Astrocyte of the cerebellum (primary cell): Measurements from ENCODE around the gene ESRRA.

ENCODE experiments used
- DNase-seq: peaks from one replicate; pipeline ENCODE4 v3.0.0-alpha.2; 2011; ENCODE audit warnings: low read depth
- H3K4me3 ChIP-seq: 2 replicates; pipeline ENCODE4 v1.5.1; 2011; ENCODE audit warnings: mild to moderate bottlenecking, low read depth, low read length, moderate library complexity
- in situ Hi-C: cut with HindIII; loops from 2 replicates; pipeline ENCODE4 v1.10.0; 2017; ENCODE audit warnings: low sequenced_read_pairs
- TF ChIP-seq, protein P1 (sequence below): IDR thresholded peaks from 2 replicates; pipeline ENCODE4 v1.5.1; 2012; ENCODE audit warnings: low read length, low read depth, moderate library complexity, mild to moderate bottlenecking; ENCODE audit errors: missing control alignments

The ESRRA gene

DNA sequence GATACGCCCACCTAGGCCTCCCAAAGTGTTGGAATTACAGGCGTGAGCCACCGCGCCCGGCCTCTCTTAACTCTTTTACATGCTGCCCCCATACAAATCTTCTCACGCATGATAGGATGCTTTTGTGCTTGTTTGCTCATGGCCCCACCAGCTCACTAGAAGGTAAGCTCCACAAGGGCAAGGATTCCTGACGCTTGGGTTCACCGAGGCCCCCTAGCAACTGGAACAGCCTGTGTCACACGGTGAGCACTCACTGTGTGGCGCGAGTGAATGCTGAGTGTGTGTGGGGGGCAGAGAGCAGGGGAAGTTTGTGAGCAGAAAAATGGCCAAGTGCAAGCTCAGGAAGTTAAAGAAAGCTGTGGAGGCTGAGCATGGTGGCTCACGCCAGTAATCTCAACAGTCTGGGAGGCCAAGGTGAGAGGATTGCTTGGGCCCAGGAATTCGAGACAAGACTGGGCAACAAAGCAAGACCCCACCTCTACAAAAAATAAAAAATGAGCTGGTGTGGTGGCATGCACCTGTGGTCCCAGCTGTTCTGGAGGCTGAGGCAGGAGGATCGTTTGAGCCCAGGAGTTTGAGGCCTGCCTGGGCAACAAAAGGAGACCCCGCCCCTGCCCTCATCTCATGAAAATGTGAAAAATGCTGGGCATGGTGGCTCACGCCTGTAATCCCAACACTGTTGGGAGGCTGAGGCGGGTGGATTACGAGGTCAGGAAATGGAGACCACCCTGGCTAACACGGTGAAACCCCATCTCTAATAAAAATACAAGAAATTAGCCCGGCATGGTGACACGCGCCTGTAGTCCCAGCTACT is 23.2 kb upstream of the ESRRA start:
- TF ChIP-seq, protein P1, sequence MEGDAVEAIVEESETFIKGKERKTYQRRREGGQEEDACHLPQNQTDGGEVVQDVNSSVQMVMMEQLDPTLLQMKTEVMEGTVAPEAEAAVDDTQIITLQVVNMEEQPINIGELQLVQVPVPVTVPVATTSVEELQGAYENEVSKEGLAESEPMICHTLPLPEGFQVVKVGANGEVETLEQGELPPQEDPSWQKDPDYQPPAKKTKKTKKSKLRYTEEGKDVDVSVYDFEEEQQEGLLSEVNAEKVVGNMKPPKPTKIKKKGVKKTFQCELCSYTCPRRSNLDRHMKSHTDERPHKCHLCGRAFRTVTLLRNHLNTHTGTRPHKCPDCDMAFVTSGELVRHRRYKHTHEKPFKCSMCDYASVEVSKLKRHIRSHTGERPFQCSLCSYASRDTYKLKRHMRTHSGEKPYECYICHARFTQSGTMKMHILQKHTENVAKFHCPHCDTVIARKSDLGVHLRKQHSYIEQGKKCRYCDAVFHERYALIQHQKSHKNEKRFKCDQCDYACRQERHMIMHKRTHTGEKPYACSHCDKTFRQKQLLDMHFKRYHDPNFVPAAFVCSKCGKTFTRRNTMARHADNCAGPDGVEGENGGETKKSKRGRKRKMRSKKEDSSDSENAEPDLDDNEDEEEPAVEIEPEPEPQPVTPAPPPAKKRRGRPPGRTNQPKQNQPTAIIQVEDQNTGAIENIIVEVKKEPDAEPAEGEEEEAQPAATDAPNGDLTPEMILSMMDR, result no peak
- H3K4me3 ChIP-seq, result no peak overlapping the region
- in situ Hi-C loops, result no loop called here
- DNase-seq, result no peak

DNA sequence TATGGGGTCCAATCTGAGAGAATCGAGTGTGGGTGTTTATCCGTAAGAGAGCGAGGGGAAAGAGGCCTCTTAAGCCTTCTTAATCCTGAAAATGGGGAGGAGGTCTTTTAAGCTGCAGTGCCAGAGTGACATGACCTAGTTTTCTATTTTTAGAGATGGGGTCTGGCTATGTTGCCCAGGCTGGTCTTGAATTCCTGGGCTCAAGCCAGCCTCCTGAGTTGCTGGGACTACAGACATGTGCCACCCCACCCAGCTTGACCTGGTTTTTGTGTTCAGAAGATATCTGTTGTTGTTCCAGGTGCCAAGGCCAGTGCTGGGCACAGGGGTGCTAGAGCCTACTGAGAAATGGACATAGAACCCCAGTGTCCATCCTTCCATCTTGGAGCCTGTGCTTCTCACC is 22.2 kb upstream of the ESRRA start:
- TF ChIP-seq, protein P1, result no peak
- no peak for DNase-seq
- in situ Hi-C loops, result no loop called here
- no peak overlapping the region for H3K4me3 ChIP-seq

DNA sequence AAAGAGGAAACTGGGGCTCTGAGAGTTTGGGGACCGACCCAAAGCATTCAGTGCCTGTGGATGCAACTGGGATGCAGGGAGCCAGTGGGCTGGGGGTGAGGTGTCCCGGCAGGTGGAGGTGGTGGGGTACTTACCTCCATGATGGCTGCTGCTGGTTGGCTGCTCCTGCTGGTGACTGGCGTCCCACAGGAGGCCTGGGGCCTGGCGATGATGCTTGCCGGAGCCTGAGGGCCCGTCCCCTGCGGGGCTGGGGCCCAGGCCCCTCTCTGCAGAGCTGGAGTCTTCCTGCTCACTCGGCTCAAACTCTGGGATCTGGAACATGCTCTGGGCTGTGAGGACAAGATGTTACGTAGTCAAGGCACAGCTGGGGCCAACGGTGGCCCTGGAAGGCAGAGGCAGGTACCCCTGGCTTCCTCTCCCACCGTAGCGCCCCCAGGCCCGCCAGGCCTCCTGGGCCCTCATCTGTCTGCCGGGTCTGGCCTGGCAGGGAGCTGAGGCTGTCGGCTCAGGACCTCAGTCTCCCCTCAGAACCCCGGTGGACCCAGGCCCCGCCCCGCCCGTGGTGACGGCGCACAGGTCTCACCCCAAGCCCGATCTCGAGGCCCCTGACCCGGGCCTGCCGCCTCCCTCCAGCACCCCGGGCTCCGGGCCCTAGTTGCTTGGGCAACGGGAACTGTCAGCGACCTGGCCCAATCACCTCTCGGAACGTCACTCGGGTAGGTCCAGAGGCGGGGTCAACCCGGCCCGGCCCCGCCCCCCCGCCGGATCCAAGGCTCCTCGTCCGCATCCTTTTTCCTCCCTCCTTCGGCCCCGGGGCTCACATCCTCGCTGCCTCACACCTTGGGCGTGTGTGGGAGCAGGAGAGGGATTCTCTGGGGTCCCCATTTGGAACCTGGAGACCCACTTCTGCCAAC is 21.0 kb upstream of the ESRRA start, which contains the start of gene BAD:
BAD (minus strand) TSS at position 618 of the 914 bp plus-strand sequence; CDS start at position 321, 297 bp downstream.
- in situ Hi-C loops, result no loop called here

GRCh38 chr11:64284962-64285884 is 20.1 kb upstream of the ESRRA start, which contains the start of gene GPR137:
GPR137 (plus strand) TSS chr11:64285848; CDS start chr11:64286525, 677 bp downstream.
- no peak for DNase-seq
- TF ChIP-seq, protein P1, result no peak
- peak within 1 kb of the TSS; percentile 74 for H3K4me3 ChIP-seq
- in situ Hi-C loops, result no loop called here

More for the DNA sequence above, 21.0 kb upstream of the ESRRA start, which contains the start of gene BAD:
- TF ChIP-seq, protein P1, result no peak
- DNase-seq, result peak; percentile 70
- H3K4me3 ChIP-seq, result peak within 1 kb of the TSS; percentile 74

- H3K4me3 ChIP-seq, result peak overlapping the region; percentile 74
- TF ChIP-seq, protein P1, result no peak
- no peak for DNase-seq
- in situ Hi-C loops, result no loop called here
These were observed 19.2 kb upstream of the ESRRA start for GRCh38 chr11:64285885-64286800.
